Activated CD4-positive, alpha-beta T cell treated with anti-CD3 and anti-CD28 coated beads, Interleukin-2, amount 10 ng/mL, durations not matched to agents 7 days and 5 days (primary cell): ENCODE data around the gene RASSF4. TPM values are rescaled to one million over a fixed set of nuclear protein-coding genes. Genes with fewer than 3 reads are reported as not detected.
"Not testable (repeated sequence)": the region's sequence is repeated elsewhere in the genome, so short reads cannot be mapped to it uniquely, and the experiment has no call there.

Experiments used
- CTCF ChIA-PET: fragments of 350-600 bp; sonication (Branson Sonifier 250); formaldehyde crosslinking; loops from one replicate; lab custom pipeline; 2021; ENCODE audit warnings: antibody characterized with exemption; lab: Charles Lee
- POLR2A ChIA-PET: fragments of 350-600 bp; sonication (Branson Sonifier 250); formaldehyde crosslinking; loops from one replicate; lab custom pipeline; 2021; ENCODE audit warnings: antibody characterized with exemption; lab: Charles Lee
- DNase-seq: peaks from one replicate; pipeline ENCODE4 v3.0.0-alpha.2; 2020
- H3K27ac Mint-ChIP-seq: one replicate; pipeline ENCODE4 v1.8.0; 2021; ENCODE audit warnings: mild to moderate bottlenecking, moderate library complexity, mixed read lengths
- H3K27me3 Mint-ChIP-seq: one replicate; pipeline ENCODE4 v1.8.0; 2021; ENCODE audit warnings: mixed read lengths
- H3K36me3 Mint-ChIP-seq: one replicate; pipeline ENCODE4 v1.8.0; 2021; ENCODE audit warnings: low read depth, mixed read lengths
- H3K4me1 Mint-ChIP-seq: one replicate; pipeline ENCODE4 v1.8.0; 2021; ENCODE audit warnings: mixed read lengths
- H3K4me3 Mint-ChIP-seq: one replicate; pipeline ENCODE4 v1.8.0; 2021; ENCODE audit warnings: mild to moderate bottlenecking, moderate library complexity, mixed read lengths
- H3K9me3 Mint-ChIP-seq: one replicate; pipeline ENCODE4 v1.8.0; 2021; ENCODE audit warnings: mixed read lengths
- total RNA-seq, 2 experiments: library from RNA; stranded (reverse); gene quantifications; one replicate each; pipeline ENCODE4 v1.2.3, GENCODE V29; 2021

The RASSF4 gene
- total RNA-seq, 2 experiments from 2014 or later, result 0.42 to 0.52 TPM

GRCh38 chr10:45003432-45004000 is 43.9 kb downstream of the RASSF4 start:
- Mint-ChIP-seq H3K27ac (peak overlapping the region; percentile 58), H3K9me3 (peaks cover 29% of the 10 kb centered on the region), H3K4me3 (no peak overlapping the region), H3K4me1 (peaks cover 34% of the 10 kb centered on the region), H3K36me3 (peaks cover 37% of the 10 kb centered on the region), H3K27me3 (peaks cover 13% of the 10 kb centered on the region)
- CTCF ChIA-PET, result interaction anchor here (1.0 to 1.6 kb wide), 6 partner anchors 8 to 71 kb away, joined by 3 to 5 read pairs (median 3); no protein-coding TSS in a partner anchor
- POLR2A ChIA-PET, result no interaction called here
- no peak for DNase-seq

- H3K4me1 Mint-ChIP-seq, result peaks cover 34% of the 10 kb centered on the region
- peaks cover 28% of the 10 kb centered on the region for H3K9me3 Mint-ChIP-seq
- peaks cover 37% of the 10 kb centered on the region for H3K36me3 Mint-ChIP-seq
- DNase-seq, result no peak
- ChIA-PET POLR2A (no interaction called here), CTCF (interaction anchor here (1.1 to 1.5 kb wide), 2 partner anchors 9 to 72 kb away, joined by 3 to 5 read pairs; no protein-coding TSS in a partner anchor)
- no peak overlapping the region for H3K27ac Mint-ChIP-seq
- H3K27me3 Mint-ChIP-seq, result peaks cover 3% of the 10 kb centered on the region
- no peak overlapping the region for H3K4me3 Mint-ChIP-seq
Measured at GRCh38 chr10:45004661-45005060, 45.1 kb downstream of the RASSF4 start.

GRCh38 chr10:45005284-45005683 is 45.7 kb downstream of the RASSF4 start:
- Mint-ChIP-seq H3K27ac (no peak overlapping the region), H3K27me3 (no peaks in the 10 kb centered on the region), H3K4me1 (peaks cover 28% of the 10 kb centered on the region), H3K9me3 (peaks cover 22% of the 10 kb centered on the region), H3K4me3 (no peak overlapping the region), H3K36me3 (peaks cover 35% of the 10 kb centered on the region)
- DNase-seq, result no peak
- ChIA-PET POLR2A (no interaction called here), CTCF (no interaction called here)

- peaks cover 22% of the 10 kb centered on the region for H3K9me3 Mint-ChIP-seq
- POLR2A ChIA-PET, result no interaction called here
- CTCF ChIA-PET, result no interaction called here
Measured at GRCh38 chr10:45006276-45007030, 46.9 kb downstream of the RASSF4 start.

GRCh38 chr10:45008524-45009161 is 49.0 kb downstream of the RASSF4 start:
- Mint-ChIP-seq H3K4me3 (no peak overlapping the region), H3K27me3 (peaks cover 2% of the 10 kb centered on the region), H3K4me1 (peaks cover 5% of the 10 kb centered on the region), H3K27ac (no peak overlapping the region), H3K9me3 (peaks cover 12% of the 10 kb centered on the region), H3K36me3 (peaks cover 16% of the 10 kb centered on the region)
- CTCF ChIA-PET, result no interaction called here
- POLR2A ChIA-PET, result no interaction called here
- DNase-seq, result peak; percentile 49

More at GRCh38 chr10:45006276-45007030, 46.9 kb downstream of the RASSF4 start:
- DNase-seq, result no peak
- peaks cover 32% of the 10 kb centered on the region for H3K36me3 Mint-ChIP-seq
- H3K27me3 Mint-ChIP-seq, result no peaks in the 10 kb centered on the region
- H3K4me3 Mint-ChIP-seq, result no peak overlapping the region
- H3K4me1 Mint-ChIP-seq, result peaks cover 21% of the 10 kb centered on the region
- no peak overlapping the region for H3K27ac Mint-ChIP-seq

GRCh38 chr10:45014557-45014956 is 55.0 kb downstream of the RASSF4 start:
- H3K9me3 Mint-ChIP-seq, H3K36me3 Mint-ChIP-seq, H3K4me1 Mint-ChIP-seq, H3K4me3 Mint-ChIP-seq, H3K27ac Mint-ChIP-seq, POLR2A ChIA-PET, H3K27me3 Mint-ChIP-seq, CTCF ChIA-PET, DNase-seq: not testable (repeated sequence)

GRCh38 chr10:45015590-45015989 is 56.0 kb downstream of the RASSF4 start:
- Mint-ChIP-seq H3K4me1 (no peaks in the 10 kb centered on the region), H3K9me3 (no peaks in the 10 kb centered on the region), H3K27me3 (peaks cover 8% of the 10 kb centered on the region), H3K36me3 (no peaks in the 10 kb centered on the region), H3K27ac (no peak overlapping the region), H3K4me3 (no peak overlapping the region)
- ChIA-PET CTCF (interaction anchor here (0.7 kb wide), 1 partner anchor 168 kb away, joined by 3 read pairs; no protein-coding TSS in a partner anchor), POLR2A (no interaction called here)
- no peak for DNase-seq

- Mint-ChIP-seq H3K27me3 (peaks cover 5% of the 10 kb centered on the region), H3K4me3 (no peak overlapping the region), H3K4me1 (no peaks in the 10 kb centered on the region), H3K36me3 (peaks cover 2% of the 10 kb centered on the region), H3K27ac (no peak overlapping the region), H3K9me3 (no peaks in the 10 kb centered on the region)
- DNase-seq, result no peak
- POLR2A ChIA-PET, result no interaction called here
- CTCF ChIA-PET, result no interaction called here
Measured at GRCh38 chr10:45023426-45023825, 63.8 kb downstream of the RASSF4 start.

GRCh38 chr10:45034301-45034700 is 74.7 kb downstream of the RASSF4 start:
- H3K9me3 Mint-ChIP-seq, result peaks cover 8% of the 10 kb centered on the region
- no peaks in the 10 kb centered on the region for H3K4me1 Mint-ChIP-seq
- no peak overlapping the region for H3K27ac Mint-ChIP-seq
- CTCF ChIA-PET, result no interaction called here
- POLR2A ChIA-PET, result no interaction called here
- no peak for DNase-seq
- no peaks in the 10 kb centered on the region for H3K36me3 Mint-ChIP-seq
- H3K27me3 Mint-ChIP-seq, result peaks cover 12% of the 10 kb centered on the region
- H3K4me3 Mint-ChIP-seq, result no peak overlapping the region

GRCh38 chr10:45035673-45036072 is 76.1 kb downstream of the RASSF4 start:
- CTCF ChIA-PET, result no interaction called here
- Mint-ChIP-seq H3K27ac (no peak overlapping the region), H3K9me3 (peaks cover 6% of the 10 kb centered on the region), H3K27me3 (peaks cover 15% of the 10 kb centered on the region), H3K4me3 (no peak overlapping the region), H3K4me1 (no peaks in the 10 kb centered on the region), H3K36me3 (no peaks in the 10 kb centered on the region)
- no peak for DNase-seq
- POLR2A ChIA-PET, result no interaction called here

- DNase-seq, result no peak
- peaks cover 19% of the 10 kb centered on the region for H3K27me3 Mint-ChIP-seq
- H3K36me3 Mint-ChIP-seq, result no peaks in the 10 kb centered on the region
- H3K9me3 Mint-ChIP-seq, result no peaks in the 10 kb centered on the region
- H3K4me1 Mint-ChIP-seq, result no peaks in the 10 kb centered on the region
- POLR2A ChIA-PET, result no interaction called here
- CTCF ChIA-PET, result interaction anchor here (1.0 kb wide), 1 partner anchor 18 kb away, joined by 3 read pairs; no protein-coding TSS in a partner anchor
- no peak overlapping the region for H3K27ac Mint-ChIP-seq
- no peak overlapping the region for H3K4me3 Mint-ChIP-seq
Measured at GRCh38 chr10:45040921-45041542, 81.4 kb downstream of the RASSF4 start.

GRCh38 chr10:45044290-45044689 is 84.7 kb downstream of the RASSF4 start:
- ChIA-PET CTCF (interaction anchor here (0.7 kb wide), 1 partner anchor 23 kb away, joined by 4 read pairs; no protein-coding TSS in a partner anchor), POLR2A (no interaction called here)
- H3K4me3 Mint-ChIP-seq, result no peak overlapping the region
- no peaks in the 10 kb centered on the region for H3K4me1 Mint-ChIP-seq
- H3K27me3 Mint-ChIP-seq, result peaks cover 9% of the 10 kb centered on the region
- H3K9me3 Mint-ChIP-seq, result no peaks in the 10 kb centered on the region
- DNase-seq, result no peak
- H3K36me3 Mint-ChIP-seq, result no peaks in the 10 kb centered on the region
- H3K27ac Mint-ChIP-seq, result no peak overlapping the region
